Activated CD4-positive, CD25-positive, alpha-beta regulatory T cell treated with anti-CD3 and anti-CD28 coated beads, Interleukin-2, amount 50 U/mL, for 24 hours (primary cell): ENCODE data around the gene LRP2.
"Not testable (repeated sequence)": the region's sequence is repeated elsewhere in the genome, so short reads cannot be mapped to it uniquely, and the experiment has no call there.

Source experiments
- ATAC-seq, 2 donors: fragments of 150-1000 bp; cut with Tn5 transposase; one replicate each; pipeline ENCODE4 v1.10.0; 2021; ENCODE audit warnings: mild to moderate bottlenecking in 1 of 2, moderate library complexity in 1 of 2

The LRP2 gene

DNA sequence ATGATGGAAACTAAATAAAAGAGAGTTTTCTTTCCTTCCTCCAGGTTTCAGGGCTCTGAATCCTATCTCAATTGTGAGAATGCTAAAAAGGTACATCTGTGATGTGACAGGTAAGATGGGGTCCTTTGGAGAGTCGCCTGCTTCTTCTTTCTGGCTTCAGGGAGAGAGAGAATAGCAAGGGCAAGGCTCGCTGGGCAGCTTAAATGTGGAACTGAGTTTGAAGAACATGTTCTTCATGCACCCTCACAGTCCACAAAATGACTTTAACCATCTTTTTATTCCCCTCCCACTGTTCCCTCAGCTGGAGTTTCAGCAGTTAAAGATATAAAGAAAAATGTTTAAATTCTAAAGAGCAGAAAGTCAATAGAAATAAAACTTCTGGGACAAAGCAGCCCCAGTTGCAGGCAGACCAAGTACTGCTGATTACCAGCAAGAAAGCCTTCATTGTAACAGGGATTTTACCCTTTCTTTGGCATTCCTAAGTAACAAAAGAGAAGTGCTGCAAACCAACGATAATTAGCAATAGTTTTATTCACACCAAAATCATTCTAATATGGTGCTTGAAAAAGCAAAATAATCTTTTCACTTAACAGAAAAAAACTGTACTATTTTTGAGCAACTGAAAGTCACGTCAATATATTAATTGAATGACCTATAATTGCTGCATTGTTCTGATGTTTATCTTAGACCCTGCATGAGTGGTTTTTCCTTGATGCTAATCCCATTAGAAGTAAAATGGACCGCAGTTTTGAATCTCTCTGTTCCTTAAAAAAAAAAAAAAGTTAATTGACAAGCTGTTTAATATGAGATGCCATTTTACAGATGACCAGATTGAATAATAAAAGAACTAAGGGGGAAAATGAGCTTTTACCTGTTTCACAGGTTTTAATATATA, 61.5 kb downstream of the LRP2 start:
- ATAC-seq: no peak

DNA sequence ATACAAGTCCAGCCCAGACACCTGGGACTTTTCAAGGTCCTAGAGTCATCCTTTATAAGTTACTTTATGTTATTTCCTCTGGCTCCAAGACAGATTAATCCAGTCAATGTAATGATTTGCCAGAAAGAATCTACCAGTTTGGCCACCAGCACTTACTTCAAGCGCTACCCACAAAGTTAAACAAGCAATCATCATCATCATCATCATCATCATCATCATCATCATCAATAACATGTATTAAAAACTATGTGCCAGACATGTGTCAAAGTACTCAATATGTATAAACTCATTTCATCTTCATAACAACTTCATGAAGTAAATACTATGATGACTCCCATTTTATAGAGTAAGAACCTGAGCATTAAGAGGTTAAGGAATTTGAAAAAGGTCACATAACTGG, 64.3 kb downstream of the LRP2 start:
- no peak for ATAC-seq

DNA sequence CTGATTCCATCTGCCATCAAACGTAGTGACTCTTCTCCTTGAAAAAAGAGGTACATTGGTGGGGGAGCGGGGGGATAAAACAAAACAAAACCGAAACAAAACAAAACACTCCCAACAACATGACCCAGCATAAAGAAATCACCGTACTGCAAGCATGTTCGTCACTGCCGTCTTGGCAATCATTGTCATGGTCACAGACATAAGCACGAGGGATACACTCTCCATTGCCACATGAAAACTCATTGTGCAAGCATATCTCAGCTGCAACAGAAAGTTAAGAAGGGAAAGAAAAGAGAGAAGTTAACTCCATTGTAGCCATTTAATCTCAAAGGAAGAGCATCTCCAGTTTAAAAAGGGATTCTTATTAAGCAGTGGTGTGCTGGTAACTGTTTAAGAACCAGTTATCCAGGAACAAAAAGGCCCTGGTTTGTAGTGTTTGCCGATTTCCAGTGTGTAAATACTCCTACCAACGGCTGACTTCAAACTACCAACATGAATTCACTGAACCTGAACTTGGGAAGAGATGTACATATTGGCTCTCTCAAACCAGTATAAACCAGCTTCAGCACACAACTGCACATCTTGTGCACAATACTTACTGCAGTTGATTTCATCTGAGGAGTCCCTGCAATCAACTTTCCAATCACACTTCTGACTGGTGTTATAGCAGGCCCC, 68.2 kb downstream of the LRP2 start:
- ATAC-seq: no peak

DNA sequence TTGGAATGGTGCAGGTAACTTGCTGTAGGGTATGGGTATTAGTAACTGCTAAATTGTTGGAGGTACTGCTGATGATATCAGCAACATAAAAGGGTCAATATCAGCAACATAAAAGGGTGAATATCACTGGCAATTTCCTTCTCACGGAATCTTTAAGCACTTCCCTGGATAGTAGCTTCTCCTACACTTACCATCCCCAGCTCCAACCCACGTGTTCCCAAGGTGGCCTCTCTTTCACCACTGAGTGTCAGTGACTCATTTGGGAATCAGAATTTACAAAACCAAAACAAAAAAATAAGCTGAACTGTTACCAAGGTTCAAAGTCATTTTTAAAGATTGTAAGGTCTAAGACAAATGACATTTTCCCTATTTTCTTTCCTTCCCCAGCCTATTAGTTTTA, 70.8 kb downstream of the LRP2 start:
- no peak for ATAC-seq

DNA sequence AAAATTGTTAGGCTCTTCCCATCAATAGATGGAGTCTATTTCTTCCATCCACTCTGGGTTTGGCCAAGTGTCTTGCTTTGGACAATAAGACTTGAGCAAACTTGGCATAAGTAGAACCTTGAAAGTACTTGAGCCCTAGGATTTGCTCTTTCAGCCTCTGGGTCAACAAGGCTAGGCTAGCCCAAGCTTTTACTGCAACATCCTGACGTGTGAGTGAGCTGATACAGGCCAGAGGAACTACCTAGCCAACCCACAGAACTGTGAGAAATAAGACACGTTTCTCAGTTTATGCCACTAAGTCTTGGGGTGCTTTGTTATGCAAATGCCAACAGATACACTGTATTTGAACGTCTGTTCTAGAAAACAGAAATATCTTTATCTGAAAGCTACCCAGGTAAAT, 71.9 kb downstream of the LRP2 start:
- ATAC-seq: no peak

DNA sequence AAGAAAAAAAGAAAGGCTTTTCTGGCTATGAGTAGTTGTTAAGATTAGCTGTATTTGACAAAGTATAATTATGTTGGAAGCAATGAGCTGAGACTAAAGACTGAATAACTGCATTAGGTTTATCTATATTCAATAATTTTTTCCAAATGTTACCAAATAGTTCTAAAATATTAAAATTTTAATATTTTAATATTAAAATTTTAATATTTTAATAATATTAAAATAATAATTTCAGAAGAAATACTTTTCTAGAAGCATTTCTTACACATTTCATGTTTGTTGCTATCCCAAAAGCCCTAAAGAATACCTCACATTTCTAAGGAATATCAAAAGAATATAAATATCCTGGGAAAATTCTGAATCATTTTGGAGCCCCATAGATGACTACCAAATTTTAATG, 74.7 kb downstream of the LRP2 start:
- ATAC-seq: no peak

DNA sequence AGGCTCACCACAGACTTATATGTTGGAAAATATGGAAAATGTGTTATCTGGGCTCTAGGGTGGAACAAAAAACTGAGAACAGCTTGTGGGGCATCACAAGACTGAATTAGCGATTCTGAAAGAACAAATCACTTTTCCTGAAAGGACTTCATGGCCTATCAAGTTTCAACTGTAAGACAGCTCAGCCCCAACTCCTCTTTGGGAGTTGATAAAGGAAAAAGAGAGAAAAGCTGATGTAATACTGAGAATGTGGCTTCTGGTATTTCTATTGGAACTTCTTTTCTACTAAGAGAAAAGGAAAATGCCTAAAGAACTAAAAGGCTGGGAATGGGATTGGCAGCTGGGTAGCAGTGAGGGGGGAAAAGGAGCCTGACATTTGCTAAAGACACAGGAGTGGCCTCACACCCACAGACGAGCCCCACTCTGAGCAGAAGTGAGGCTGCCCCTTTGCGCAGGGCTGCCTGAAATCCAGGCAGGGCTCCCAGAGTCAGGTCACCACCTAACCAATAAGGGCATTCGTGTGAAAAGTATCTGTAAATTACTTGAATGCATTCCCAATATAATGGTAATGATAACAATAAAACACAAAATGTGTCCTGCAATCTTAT, 75.6 kb downstream of the LRP2 start:
- no peak for ATAC-seq

DNA sequence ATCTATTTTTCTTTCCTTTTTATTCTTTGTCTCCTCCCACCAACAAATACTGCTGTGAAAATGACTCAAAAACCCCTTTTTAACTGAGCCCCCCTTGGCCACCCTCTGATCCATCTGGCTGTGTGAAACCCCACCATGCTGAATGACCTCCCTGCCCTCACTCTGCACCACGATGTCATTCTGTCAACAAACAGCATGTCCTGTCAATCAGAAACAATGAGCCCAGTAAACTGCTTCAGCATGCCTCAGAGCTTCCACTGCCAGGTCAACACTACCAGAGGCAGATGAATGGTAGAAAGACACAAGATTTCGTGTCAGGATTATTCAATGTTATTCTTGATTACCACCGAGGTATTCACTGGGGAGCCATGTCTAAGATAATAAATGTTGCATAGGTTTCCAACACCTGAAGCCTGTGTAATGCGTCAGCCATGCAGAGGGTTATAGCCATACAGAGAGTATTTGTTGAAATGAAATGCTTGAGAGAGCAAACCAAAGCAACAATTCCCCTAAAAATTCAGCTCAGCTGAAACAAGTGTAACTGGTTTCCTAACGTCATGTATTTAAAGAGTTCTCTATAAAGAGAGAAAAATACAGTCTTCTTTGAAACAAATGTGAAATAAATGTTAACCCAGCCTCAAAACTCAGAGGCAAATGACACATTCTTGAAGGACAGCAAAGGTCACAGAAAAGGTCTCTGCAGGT, 76.7 kb downstream of the LRP2 start:
- no peak for ATAC-seq

DNA sequence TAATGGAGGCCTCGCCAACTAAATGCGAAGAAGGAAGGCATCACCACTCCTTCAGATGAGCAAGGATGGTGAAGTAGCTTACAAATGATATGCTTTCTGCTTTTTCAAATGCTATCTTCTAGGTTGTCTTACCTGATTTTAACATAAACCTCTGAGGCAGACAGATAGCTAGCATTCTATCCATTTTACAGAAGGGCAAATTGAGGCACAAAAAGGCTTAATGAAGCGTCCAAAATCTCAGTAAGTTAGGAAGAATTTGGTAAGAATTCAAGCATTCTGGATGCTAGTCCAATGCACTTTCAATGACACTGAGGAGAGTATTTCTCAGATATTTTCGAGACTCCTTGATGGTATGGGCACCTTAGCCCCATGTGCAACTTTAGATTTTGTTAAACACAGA, 81.8 kb downstream of the LRP2 start:
- ATAC-seq: no peak

DNA sequence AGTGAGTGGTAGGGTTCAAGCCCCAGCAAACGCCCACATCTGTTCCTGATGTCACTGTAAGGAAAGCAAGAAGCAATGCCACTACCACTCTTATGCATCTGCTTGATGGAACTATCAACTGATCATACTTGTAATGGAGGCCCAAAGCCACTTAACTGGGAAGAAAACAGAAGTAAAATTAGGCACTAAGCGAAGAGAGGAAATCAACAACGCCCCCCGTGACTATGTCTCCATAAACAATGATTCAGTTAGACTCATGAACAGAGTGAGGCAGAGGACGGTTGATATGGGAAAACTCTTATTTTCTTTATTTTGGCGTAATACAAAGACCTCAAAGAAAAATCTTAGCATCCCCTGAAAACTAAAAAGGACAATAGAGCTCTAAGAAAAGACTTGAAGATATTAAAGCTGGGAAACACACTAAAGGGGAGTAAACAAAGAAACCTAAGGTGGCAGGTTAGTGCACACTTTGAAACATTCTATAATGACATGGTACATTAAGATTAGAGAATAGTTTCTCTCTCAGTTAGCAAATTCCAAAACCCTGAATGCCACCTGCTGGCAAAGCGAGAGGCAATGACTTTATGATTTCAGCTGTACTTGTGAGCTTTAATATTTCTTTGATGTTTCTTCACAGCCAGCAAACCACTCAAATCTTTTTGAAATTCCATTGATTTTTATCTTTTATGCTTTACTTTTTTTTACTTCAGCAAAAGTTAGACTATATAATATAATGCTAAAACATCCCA, 86.5 kb downstream of the LRP2 start:
- no peak for ATAC-seq

DNA sequence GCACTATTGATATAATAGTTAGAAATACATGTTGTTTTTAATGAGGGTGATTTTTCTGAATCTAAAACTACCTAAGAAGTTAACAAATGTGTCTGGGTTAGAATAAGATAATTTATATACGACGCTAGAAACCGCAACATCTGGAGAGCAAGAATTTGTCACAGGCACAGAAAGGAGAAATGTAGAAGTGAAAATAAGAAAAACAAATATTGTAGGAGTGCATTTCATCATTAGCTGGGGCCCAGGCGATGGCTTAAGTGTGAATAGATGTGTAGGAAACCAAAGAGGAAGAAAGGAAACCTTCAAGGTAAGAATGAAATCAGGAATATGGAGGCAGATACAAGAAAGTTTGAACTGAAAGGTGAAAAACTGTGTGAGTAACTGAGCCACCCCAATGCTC, 90.3 kb downstream of the LRP2 start:
- ATAC-seq: no peak

DNA sequence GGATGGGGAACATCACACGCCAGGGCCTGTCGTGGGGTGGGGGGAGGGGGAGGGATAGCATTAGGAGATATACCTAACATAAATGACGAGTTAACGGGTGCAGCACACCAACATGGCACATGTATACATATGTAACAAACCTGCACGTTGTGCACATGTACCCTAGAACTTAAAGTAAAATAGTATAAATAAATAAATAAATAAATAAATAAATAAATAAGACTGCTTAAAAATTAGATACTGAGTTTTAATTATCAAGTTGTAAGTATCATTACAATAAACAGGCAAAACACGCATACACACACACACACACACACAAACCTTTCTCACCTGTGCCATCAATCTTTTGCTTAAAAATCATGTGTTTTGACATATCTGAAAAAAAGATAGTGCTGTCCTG, 91.8 kb downstream of the LRP2 start:
- not testable (repeated sequence) for ATAC-seq

DNA sequence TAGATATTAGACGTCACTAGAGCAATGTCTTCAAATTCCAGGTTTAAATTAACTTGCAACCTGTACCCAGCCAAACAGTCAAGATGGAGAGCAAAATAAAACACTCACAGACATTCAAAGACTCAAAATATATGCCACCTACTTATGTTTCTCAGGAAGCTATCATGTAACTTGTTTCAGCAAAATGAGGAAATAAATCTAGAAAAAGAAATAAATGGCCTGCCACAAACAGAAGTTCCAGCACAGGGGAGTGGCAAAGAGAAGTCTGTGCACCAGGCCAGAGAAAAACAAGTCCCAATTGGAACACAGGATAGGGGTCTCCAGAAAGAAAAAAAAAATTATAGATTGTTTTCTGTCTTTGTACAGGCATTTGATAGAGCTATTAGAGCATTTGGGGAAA, 96.7 kb downstream of the LRP2 start:
- no peak for ATAC-seq

DNA sequence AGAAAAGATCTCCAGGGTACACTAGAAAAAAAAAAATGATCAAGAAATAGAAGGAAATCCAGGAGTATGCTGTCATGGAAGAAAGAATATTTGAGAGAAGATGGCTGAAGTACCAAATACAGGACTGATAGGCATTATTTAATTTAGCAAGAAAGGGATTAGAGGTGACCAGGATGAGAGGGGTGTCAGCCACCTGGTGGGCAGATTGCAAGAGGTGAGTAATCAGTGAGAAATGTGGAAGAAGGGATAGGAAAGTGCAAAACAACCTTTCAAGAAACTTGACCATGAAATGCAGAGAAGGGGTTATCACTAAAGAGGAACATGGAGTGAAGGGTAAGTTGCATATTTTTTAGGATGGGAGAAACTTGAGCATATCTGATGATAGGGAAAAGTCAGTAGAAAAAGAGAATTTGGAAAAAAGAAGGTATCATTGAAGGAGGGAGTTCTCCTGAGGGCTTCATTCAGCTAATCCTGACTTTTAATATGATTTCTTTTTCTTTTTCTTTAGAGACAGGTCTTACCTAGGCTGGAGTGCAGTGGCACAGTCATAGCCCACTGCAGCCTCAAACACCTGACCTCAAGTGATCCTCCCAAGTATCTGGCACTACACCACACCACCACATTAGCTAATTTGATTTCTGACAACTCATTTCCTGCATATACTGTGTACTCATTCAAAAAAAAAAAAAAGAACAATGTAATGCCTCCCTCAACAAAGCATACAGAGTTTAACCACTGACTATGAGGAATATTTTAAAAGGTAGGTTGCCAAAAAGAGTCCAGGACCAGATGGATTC, 101.3 kb downstream of the LRP2 start:
- no peak for ATAC-seq

DNA sequence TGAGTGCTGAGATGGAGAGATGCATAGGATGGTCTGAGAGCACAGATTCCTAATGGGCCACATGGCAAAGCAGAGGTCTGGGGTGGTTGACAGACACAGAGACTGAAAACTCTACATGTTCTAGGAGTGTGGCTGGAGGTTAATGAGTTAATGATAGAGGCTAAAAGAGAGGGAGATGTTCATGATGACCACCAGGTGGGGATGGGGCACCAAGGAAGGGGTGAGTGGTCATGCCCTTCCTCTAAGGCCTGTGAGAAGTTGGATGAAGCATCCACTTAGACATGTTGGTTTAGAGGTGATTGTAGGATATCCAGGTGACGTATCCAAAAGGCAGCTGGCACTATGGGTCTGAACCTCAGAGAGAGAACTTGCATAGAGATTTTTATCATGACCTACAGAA, 102.1 kb downstream of the LRP2 start:
- no peak for ATAC-seq

DNA sequence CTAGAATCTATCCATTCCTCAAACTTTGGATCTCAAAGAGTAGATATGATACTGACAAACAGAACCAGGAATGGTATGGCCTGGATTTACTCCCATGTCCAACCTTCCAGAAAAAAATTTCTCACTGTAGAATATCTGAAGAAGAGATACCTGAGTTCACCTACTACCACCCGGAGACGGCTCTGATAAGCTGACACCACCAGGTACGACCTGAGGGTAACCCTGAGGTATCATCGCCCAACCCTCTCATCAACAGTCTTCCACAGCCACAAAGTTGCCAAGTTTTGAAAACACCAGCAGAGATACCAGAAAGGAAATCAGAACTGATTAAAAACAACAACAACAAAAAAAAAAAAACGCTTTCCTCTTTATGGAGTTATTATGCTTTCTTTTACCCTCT, 102.9 kb downstream of the LRP2 start:
- no peak for ATAC-seq

DNA sequence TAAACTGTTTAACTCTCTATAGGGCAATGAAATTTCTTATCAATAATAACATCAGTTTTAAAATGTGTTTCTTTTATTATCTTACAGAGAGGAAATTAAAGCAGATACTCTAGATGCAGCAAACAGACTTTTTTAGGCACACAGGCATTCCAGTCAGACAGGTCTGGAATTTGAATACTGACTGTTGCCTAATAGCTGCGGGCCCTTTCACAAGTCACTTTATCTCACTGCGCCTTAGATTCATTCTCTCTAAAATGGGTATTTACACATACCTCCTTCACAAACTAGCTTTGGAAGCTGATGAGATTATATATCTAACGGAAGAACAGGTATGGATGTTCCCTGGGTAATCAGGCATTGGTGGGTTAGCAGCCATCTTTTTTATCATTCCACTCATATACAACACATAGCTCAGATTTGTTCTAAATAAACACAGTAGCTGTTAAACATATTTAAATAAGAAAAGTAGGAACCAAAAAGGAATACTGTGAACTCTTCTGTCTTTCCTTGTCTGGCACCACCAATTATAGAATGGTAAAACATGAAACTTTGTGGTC, 104.2 kb downstream of the LRP2 start:
- no peak for ATAC-seq

DNA sequence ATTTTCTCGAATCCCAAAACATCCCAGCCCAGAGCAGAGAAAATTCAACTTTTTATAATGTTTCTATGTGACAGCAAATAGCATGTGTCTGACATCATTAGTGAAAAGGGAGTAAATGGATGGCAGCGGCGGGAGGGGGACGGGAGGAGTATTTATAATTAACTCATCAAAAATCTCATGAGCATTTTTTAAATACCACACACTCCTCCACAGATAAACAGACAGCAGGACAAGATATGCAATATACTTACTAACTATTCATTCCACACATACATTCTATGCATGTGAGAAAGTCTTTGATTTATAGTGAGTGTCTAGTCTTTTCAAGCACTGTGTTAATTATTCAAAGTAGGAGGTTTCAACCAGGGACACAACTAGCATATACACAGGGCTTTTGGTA, 107.6 kb downstream of the LRP2 start:
- ATAC-seq: no peak

DNA sequence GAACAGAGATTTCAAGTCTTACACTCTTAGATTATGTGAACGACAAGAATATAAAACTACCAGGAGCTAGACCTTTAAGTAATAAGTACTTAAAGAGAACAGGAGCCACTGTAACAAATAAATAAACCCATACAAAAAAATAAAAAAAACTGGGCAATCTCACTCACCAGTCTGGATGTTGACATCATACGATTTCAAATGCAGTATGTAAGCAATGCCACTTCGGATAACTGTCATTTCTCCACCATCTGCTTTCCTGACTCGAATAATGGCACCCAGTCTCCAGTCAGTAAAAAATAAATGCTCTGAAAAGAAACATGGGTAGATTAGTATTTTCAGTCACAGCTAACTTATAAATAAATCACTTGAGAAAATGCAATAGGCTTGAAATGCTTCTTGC, 115.1 kb downstream of the LRP2 start:
- no peak for ATAC-seq

DNA sequence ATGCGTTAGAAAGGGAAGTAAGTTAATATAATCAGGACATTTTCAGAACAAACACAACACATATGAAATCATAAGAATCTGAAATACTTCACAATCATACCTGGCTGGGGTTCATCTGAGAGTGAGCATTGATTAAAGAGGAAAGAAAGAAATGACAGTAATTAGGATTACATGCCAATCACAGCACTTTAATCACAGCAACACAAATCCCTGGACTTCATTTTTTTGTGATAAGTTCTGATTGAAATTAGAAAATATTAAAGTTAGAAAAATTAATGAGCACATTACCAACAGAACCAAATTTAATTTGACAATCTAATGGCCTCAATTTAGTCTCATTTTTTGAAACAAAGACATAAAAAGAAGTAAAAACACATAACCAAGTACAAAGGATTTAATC, 121.9 kb downstream of the LRP2 start:
- ATAC-seq: no peak

DNA sequence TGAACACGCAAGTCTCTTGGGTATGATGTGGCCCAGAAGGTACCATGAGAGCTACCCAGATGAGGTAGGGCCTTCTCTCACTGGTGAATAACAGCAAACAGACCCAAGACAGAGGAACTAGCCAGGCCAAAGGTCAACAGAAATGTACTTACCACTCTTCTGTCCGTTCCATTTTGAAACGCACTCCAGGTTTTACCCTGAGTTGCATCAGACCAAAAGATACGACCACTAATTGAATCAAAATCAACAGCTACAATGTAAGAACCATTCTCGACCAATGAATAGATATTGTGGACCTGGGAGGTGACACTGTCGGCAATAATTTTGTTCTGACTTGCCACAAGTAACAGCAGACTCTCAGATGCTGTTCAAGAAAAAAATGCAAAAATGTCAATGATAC, 124.4 kb downstream of the LRP2 start:
- no peak for ATAC-seq
